Daoy (cell line): ENCODE measurements around the gene AAMP. TPM values are rescaled to one million over a fixed set of nuclear protein-coding genes. Genes with fewer than 3 reads are reported as not detected.

Source experiments
- DNase-seq: peaks from one replicate; pipeline ENCODE4 v3.0.0-alpha.2; 2015; ENCODE audit warnings: low read depth
- total RNA-seq: library from RNA; depleted of rRNA; stranded (reverse); fragments of >200 nt; shearing (Covaris generic); gene quantifications from 2 replicates; pipeline ENCODE4 v1.2.3, GENCODE V29; 2014

The AAMP gene
- total RNA-seq, 1 experiment from 2014 or later, result 237 TPM

- DNase-seq, result no peak
Observed at GRCh38 chr2:218293715-218294429, 23.9 kb upstream of the AAMP start.

DNA sequence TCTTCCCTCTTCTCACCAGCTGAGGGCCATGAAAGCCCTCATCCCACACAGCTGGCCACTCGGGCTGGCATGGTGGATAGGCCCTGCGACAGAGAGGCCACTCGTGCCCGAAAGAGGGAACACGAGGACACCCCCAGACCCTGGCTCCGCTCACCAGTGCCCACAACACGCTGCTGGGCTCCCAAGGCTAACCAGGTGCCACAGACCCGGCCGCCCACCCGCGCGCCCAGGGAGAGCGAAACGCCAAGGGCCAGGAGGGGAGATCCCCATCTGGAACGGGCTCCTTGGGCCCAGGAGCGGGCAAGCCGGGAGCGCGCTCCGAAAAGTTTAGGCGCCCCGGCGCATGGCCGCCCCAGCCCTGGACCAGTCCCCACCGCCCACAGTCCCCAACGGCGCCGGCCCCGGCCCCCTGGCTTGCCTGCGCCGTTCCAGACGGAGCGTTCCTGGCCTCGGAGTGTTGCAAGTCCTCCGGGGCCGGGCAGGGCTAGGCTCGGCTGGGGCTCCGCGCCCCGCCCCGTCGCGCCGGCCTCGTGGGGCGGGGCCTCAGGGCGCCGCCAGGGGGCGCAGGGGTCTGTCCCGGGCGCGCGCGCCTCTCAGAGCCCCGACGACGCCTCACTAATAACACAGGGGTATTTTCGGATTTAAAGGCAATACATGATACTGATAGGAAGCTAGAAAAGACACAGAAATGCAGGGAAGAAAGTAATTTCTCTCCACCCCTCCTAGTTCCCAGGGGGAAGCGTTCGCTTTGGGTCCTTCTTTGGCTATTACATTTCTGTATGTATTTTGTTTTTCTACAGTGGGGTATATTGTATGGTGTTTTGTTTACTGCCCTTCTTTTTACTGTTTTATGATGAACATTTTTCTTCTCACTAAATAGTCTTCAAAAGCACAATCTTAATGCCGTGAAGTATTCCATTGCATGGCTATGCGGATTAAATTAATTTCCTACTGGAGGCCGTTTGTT is 22.4 kb upstream of the AAMP start, which contains the start of gene TMBIM1:
Gene TMBIM1, minus strand, starts transcription at position 456 of the 967 bp plus-strand sequence. CDS start 10,362 bp downstream, outside the sequence.
- peak; percentile 80 for DNase-seq

GRCh38 chr2:218291318-218292047 is 21.5 kb upstream of the AAMP start:
- peak; percentile 21 for DNase-seq

GRCh38 chr2:218290316-218291261 is 20.7 kb upstream of the AAMP start:
- DNase-seq, result no peak

DNA sequence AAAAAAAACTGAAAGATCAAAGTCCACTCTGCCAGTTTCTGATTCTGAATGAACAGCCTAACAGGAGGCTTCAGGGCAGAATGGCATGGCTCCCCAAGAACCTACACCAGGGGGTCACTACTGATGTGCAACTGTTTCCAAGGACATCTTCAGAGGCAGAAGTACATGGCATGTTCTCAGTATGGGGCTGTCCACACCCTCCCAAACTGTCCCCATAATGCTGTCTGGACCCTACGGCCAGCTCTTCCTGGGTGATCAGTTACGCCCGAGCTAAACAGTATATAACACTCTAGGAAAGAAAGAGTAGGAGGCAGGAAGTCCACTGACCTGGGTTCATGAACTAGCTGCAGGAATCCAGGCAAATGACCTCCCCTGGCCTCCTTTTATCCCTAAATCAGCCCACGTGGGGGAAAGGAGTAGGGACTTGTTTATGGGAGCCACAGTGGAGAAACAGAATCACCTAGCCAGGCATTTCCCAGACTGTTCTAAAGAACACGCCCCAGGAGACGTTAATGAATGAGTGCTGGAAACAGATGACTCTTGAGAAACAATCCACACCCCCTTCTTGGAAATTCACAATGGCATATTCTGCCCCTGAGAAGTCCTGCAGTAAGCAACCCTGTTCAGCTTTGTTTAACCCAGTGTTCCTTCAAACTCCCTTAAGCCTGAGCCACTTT is 19.8 kb upstream of the AAMP start:
- DNase-seq, result no peak

- DNase-seq, result peak; percentile 95
Observed at GRCh38 chr2:218286570-218287459, 16.9 kb upstream of the AAMP start.

- DNase-seq, result no peak
Observed at GRCh38 chr2:218285604-218286003, 15.7 kb upstream of the AAMP start.

DNA sequence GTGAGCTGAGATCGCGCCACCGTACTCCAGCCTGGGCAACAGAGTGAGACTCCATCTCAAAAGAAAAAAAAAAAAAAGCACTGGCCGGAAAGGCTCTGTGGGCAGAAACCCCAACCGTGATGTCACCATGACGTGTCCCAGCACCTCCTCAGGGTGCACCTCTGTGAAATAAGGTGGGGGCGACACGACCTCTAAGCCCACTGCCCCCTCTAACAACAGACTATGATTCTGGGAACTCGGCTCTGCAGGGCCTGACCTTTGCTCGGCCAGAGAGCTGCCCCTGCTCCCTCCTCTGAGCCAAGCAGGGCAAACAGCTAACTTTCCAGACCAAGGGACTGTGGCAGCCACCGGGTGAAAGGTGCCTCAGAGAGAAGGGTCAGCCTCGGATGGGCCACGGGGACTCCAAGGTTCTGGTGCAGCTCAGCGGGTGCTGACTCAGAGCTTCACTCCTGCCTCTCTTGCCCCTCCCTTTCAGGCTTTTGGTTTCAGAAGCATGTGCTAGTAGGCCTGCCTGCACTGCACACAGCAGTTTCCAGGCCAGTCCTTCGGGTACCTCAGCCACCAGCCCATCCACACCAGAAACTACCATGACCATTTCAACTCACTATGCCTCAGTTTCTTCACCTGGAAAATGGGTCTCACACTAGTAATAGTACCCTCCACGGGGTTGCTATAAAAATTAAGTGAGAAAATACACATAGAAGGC is 14.3 kb upstream of the AAMP start:
- peak; percentile 84 for DNase-seq

GRCh38 chr2:218282173-218282991 is 12.4 kb upstream of the AAMP start:
- DNase-seq, result peak; percentile 65

- DNase-seq, result no peak
Observed at GRCh38 chr2:218281449-218281848, 11.5 kb upstream of the AAMP start.

- DNase-seq, result no peak
Observed at GRCh38 chr2:218280260-218280870, 10.4 kb upstream of the AAMP start.

DNA sequence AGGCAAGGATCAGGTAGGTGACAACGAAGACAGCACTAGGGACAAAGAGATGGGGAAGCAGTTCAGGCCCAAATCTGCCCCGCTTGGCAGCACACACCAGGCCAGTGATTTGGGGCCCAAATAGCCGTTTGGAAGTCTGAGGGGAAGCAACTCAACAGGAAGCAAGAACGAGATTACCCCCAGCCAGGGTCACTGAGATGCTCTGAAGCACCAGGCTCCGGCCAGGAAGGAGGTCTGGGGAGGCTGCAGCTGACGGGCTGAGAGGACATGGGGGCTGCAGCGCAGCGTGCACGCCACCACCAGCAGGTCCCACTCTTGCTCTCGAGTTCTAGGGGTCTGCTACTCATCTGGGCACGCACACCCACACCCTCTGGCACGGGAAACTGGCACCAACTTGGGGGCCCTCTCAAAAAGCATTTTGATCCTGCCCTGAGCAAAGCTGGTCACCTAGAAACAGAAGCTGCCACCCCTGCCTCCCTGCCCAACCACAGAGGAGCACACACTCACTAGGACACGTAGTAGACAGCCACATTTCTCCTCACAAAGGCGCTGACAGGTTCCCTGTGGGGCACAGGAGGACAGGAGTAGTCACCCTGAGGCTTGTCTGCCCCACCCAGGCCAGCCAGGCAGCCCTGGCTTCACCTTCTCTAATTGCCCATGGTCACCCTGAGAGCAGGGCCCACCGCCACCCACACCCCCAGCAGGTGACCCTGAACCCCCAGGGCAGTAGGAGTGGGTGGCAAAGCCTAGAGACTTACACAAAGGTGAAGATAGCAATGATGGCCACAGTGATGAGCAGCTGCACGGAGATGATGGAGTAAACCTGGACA is 8.8 kb upstream of the AAMP start:
- DNase-seq, result no peak

DNA sequence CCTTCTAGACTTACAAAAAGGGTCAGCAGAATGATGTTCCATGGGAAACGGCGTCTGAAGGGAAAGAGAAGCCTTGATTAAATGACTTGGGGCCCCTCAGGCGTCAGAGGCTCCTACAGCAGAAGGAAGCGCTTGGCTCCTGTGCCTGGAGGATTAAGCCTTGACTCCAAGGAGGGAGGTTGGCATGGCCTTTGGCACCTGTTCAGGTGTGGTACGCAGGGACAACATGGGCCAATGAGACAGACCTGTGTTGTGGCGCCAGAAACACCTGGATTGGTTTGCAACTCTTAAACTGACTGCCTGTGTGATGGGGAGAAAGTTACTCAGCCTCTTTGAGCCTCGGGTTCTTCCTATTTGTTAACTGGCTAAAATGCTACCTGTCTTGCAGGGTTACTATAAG is 8.0 kb upstream of the AAMP start:
- no peak for DNase-seq

DNA sequence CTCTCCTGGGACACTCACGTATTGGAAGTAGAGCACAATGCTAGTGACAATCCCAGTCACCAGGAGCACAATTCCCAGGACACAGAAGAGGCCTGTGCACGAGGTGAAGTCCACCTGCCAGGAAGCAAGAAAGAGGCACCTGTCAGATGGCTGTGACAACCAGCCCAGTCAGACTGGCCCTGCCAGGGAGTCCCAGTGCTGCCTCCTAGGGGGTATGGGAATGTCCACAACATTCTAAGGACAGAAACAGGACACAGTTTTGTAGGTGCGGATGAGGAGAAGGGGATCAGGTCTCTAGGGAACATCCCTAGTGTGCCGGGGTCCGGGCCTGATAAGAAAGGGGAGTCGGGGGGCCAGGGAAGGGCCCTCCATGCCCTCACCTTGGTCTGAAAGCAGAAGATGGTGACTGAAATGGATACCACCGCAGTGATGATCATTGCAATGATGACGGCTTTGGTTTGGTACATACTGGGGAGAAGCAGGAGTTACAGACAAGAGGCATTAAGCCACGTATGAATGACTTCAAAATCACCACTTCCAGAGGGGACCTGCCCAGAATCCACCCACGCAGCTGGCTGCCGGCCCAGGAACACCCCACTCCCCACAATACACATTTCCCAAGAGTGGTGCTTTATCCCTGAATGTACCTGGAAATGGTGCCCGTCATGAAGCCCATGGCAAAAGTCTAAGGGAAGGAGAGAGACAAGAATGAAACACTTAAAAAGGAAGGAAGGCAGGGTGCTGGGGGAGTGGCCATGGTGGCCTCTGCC is 7.2 kb upstream of the AAMP start:
- no peak for DNase-seq

GRCh38 chr2:218275371-218276072 is 5.6 kb upstream of the AAMP start:
- DNase-seq, result no peak
